WTC11 (cell line): ENCODE measurements around the gene NFKB1. TPM values are rescaled to one million over a fixed set of nuclear protein-coding genes. Genes with fewer than 3 reads are reported as not detected.
"Not testable (repeated sequence)": the region's sequence is repeated elsewhere in the genome, so short reads cannot be mapped to it uniquely, and the experiment has no call there.

Source experiments
- ATAC-seq: fragments of 200-7000 bp; cut with Tn5 transposase; 2 replicates; pipeline ENCODE4 v1.10.0; 2021; ENCODE audit warnings: mild to moderate bottlenecking, moderate library complexity
- CTCF ChIA-PET: fragments of 300-600 bp; sonication (Branson Sonifier 250); formaldehyde crosslinking; loops from one replicate; lab custom pipeline; 2021; ENCODE audit warnings: antibody characterized with exemption; lab: Charles Lee
- POLR2A ChIA-PET: fragments of 350-600 bp; sonication (Branson Sonifier 250); formaldehyde crosslinking; loops from one replicate; lab custom pipeline; 2021; ENCODE audit warnings: antibody characterized with exemption; lab: Charles Lee
- DNase-seq: peaks from one replicate; pipeline ENCODE4 v3.0.0; 2021; ENCODE audit warnings: low spot score
- H3K27ac Mint-ChIP-seq: 2 replicates; pipeline ENCODE4 v1.8.0; 2021; ENCODE audit warnings: mixed read lengths
- H3K27me3 Mint-ChIP-seq: 2 replicates; pipeline ENCODE4 v1.8.0; 2021; ENCODE audit warnings: low read depth, mild to moderate bottlenecking, moderate library complexity, mixed read lengths
- H3K36me3 Mint-ChIP-seq: 2 replicates; pipeline ENCODE4 v1.8.0; 2021; ENCODE audit warnings: mixed read lengths
- H3K4me1 Mint-ChIP-seq: 2 replicates; pipeline ENCODE4 v1.8.0; 2022; ENCODE audit warnings: mixed read lengths
- H3K4me3 Mint-ChIP-seq: 2 replicates; pipeline ENCODE4 v1.8.0; 2021; ENCODE audit warnings: mild to moderate bottlenecking, moderate library complexity, mixed read lengths
- H3K9me3 Mint-ChIP-seq: 2 replicates; pipeline ENCODE4 v1.8.0; 2021; ENCODE audit warnings: mixed read lengths
- CBFB ChIP-seq: sonication (generic); formaldehyde crosslinking; IDR thresholded peaks from 2 replicates; pipeline ENCODE4 v1.8.1; 2022; ENCODE audit warnings: mild to moderate bottlenecking, low read depth, missing genetic modification reagents
- CREB1 ChIP-seq: sonication (generic); formaldehyde crosslinking; IDR thresholded peaks from 2 replicates; pipeline ENCODE4 v1.8.0; 2023; ENCODE audit warnings: mild to moderate bottlenecking, missing genetic modification reagents
- CREM ChIP-seq: sonication (generic); formaldehyde crosslinking; IDR thresholded peaks from 2 replicates; pipeline ENCODE4 v1.8.1; 2022; ENCODE audit warnings: mild to moderate bottlenecking, missing genetic modification reagents, moderate library complexity
- ELF4 ChIP-seq: sonication (generic); formaldehyde crosslinking; IDR thresholded peaks from 2 replicates; pipeline ENCODE4 v1.8.1; 2022; ENCODE audit warnings: low read depth, mild to moderate bottlenecking, moderate library complexity, missing genetic modification reagents
- FOXJ3 ChIP-seq: sonication (generic); formaldehyde crosslinking; IDR thresholded peaks from 2 replicates; pipeline ENCODE4 v1.9.0; 2021; ENCODE audit warnings: missing genetic modification reagents, mild to moderate bottlenecking, borderline replicate concordance
- GABPB1 ChIP-seq: sonication (generic); formaldehyde crosslinking; IDR thresholded peaks from 2 replicates; pipeline ENCODE4 v1.8.1; 2023; ENCODE audit warnings: mild to moderate bottlenecking, missing genetic modification reagents
- HMGA2 ChIP-seq: fragments of 250-450 bp; sonication (Bioruptor Pico); IDR thresholded peaks from 2 replicates; pipeline ENCODE4 v1.4.0; 2021; ENCODE audit warnings: mild to moderate bottlenecking, moderate library complexity
- KAT7 ChIP-seq: sonication (generic); formaldehyde crosslinking; IDR thresholded peaks from 2 replicates; pipeline ENCODE4 v1.8.1; 2023; ENCODE audit warnings: missing genetic modification reagents, mild to moderate bottlenecking, borderline replicate concordance
- RELA ChIP-seq: sonication (generic); formaldehyde crosslinking; IDR thresholded peaks from 2 replicates; pipeline ENCODE4 v1.8.1; 2022; ENCODE audit warnings: missing genetic modification reagents, mild to moderate bottlenecking, borderline replicate concordance
- ZNF121 ChIP-seq: sonication (generic); formaldehyde crosslinking; IDR thresholded peaks from 2 replicates; pipeline ENCODE4 v1.8.0; 2023; ENCODE audit warnings: missing genetic modification reagents
- ZNF423 ChIP-seq: fragments of 250-450 bp; sonication (Bioruptor Pico); IDR thresholded peaks from 2 replicates; pipeline ENCODE4 v2.1.2; 2022; ENCODE audit warnings: mild to moderate bottlenecking, moderate library complexity
- total RNA-seq: library from RNA; stranded (reverse); gene quantifications from 3 replicates; pipeline ENCODE4 v1.2.3, GENCODE V29; 2021
- TF ChIP-seq, protein P1 (sequence below): fragments of 250-450 bp; sonication (Bioruptor Pico); conservative IDR thresholded peaks from 2 replicates; pipeline ENCODE4 v1.9.0; 2021; ENCODE audit warnings: mild to moderate bottlenecking
- TF ChIP-seq, protein P2 (sequence below): sonication (generic); formaldehyde crosslinking; IDR thresholded peaks from 2 replicates; pipeline ENCODE4 v1.8.1; 2022; ENCODE audit warnings: low read depth, missing genetic modification reagents, borderline replicate concordance
- TF ChIP-seq, protein P3 (sequence below): sonication (generic); formaldehyde crosslinking; IDR thresholded peaks from 2 replicates; pipeline ENCODE4 v1.8.1; 2023; ENCODE audit warnings: mild to moderate bottlenecking, moderate library complexity, missing genetic modification reagents
- TF ChIP-seq, protein P4 (sequence below): sonication (generic); formaldehyde crosslinking; IDR thresholded peaks from 2 replicates; pipeline ENCODE4 v1.8.1; 2023; ENCODE audit warnings: mild to moderate bottlenecking, missing genetic modification reagents, borderline replicate concordance
- TF ChIP-seq, protein P5 (sequence below): sonication (generic); formaldehyde crosslinking; IDR thresholded peaks from 2 replicates; pipeline ENCODE4 v1.8.1; 2022; ENCODE audit warnings: mild to moderate bottlenecking, moderate library complexity, missing genetic modification reagents
- TF ChIP-seq, protein P6 (sequence below): sonication (generic); formaldehyde crosslinking; IDR thresholded peaks from 2 replicates; pipeline ENCODE4 v1.8.0; 2022; ENCODE audit warnings: mild to moderate bottlenecking, missing genetic modification reagents
- TF ChIP-seq, protein P7 (sequence below): sonication (generic); formaldehyde crosslinking; IDR thresholded peaks from 2 replicates; pipeline ENCODE4 v1.8.0; 2023; ENCODE audit warnings: missing genetic modification reagents

The NFKB1 gene
- total RNA-seq, 1 experiment from 2014 or later: 5.6 TPM

DNA sequence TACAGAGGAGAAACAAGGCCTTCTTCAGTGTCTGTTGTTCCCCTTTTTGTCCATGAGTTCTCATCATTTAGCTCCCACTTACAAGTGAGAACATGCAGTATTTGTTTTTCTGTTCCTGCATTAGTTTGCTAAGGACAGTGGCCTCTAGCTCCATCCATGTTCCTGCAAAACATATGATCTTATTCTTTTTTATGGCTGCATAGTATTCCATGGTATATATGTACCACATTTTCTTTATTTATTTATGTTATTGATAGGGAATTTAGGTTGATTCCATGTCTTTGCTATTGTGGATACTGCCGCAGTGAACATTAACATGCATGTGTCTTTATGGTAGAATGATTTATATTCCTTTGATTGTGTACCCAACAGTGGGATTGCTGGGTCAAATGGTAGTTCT lies 69.1 kb downstream of the NFKB1 start:
- CTCF ChIA-PET, DNase-seq, ATAC-seq, H3K27me3 Mint-ChIP-seq, POLR2A ChIA-PET, H3K36me3 Mint-ChIP-seq, H3K4me1 Mint-ChIP-seq, H3K4me3 Mint-ChIP-seq, H3K27ac Mint-ChIP-seq, H3K9me3 Mint-ChIP-seq: not testable (repeated sequence)

DNA sequence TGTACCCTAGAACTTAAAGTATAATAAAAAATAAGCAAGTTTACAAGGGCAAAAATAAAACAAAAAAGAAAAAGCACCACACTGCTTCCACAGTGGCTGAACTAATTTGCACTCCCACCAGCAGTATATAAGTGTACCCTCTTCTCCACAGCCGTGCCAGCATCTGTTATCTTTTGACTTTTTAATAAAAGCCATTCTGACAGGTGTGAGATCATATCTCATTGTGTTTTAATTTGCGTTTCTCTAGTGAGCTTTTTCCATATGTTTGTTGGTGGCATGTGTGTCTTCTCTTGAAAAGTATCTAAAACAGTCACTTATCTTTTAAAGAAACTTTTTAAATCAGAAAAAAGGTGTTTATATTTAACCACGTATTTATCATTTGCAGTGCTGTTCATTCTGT lies 71.3 kb downstream of the NFKB1 start:
- no peak for ATAC-seq
- peaks cover 5% of the 10 kb centered on the region for H3K9me3 Mint-ChIP-seq
- CTCF ChIA-PET: no interaction called here

More for the DNA sequence above, 71.3 kb downstream of the NFKB1 start:
- Mint-ChIP-seq H3K4me1 (peaks cover 6% of the 10 kb centered on the region), H3K27ac (no peak overlapping the region), H3K27me3 (no peaks in the 10 kb centered on the region), H3K36me3 (peaks cover 5% of the 10 kb centered on the region; the same call in 1 of the 2 replicates), H3K4me3 (no peak overlapping the region)
- no peak for DNase-seq
- TF ChIP-seq, protein P1, sequence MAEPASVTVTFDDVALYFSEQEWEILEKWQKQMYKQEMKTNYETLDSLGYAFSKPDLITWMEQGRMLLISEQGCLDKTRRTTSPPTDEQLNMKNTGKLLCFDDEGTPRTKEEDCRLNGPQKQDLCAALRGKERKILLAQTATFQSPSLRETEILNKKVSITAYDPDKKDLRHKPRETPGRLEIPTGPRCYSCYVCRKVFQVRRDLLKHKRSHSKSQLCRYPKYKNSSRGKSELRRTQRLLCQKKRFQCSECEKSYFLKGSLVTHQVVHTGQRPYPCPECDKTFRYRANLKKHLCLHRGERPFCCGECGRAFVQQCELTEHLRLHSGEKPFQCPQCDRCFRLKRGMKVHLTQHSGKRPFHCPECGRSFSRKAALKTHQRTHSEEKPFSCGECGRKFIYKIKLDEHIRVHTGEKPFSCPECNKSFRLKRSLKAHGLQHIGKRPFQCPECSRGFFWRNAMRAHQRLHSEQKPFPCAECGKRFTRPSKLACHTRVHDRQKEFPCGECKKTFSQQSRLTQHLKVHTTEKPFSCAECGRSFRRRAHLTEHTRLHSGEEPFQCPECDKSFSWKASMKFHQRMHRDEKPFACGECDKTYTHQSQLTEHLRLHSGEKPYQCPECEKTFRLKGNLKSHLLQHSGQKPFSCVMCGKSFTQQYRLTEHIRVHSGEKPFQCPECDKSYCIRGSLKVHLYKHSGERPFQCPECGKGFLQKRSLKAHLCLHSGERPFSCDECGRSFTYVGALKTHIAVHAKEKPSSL (CRISPR knock-in tag): no peak
- no peak for TF ChIP-seq HMGA2
- no peak for TF ChIP-seq CBFB (CRISPR knock-in tag)
- TF ChIP-seq ELF4 (CRISPR knock-in tag): no peak
- TF ChIP-seq FOXJ3 (CRISPR knock-in tag): no peak
- TF ChIP-seq CREM (CRISPR knock-in tag): no peak
- TF ChIP-seq, protein P2, sequence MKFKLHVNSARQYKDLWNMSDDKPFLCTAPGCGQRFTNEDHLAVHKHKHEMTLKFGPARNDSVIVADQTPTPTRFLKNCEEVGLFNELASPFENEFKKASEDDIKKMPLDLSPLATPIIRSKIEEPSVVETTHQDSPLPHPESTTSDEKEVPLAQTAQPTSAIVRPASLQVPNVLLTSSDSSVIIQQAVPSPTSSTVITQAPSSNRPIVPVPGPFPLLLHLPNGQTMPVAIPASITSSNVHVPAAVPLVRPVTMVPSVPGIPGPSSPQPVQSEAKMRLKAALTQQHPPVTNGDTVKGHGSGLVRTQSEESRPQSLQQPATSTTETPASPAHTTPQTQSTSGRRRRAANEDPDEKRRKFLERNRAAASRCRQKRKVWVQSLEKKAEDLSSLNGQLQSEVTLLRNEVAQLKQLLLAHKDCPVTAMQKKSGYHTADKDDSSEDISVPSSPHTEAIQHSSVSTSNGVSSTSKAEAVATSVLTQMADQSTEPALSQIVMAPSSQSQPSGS (CRISPR knock-in tag): no peak
- TF ChIP-seq, protein P3, sequence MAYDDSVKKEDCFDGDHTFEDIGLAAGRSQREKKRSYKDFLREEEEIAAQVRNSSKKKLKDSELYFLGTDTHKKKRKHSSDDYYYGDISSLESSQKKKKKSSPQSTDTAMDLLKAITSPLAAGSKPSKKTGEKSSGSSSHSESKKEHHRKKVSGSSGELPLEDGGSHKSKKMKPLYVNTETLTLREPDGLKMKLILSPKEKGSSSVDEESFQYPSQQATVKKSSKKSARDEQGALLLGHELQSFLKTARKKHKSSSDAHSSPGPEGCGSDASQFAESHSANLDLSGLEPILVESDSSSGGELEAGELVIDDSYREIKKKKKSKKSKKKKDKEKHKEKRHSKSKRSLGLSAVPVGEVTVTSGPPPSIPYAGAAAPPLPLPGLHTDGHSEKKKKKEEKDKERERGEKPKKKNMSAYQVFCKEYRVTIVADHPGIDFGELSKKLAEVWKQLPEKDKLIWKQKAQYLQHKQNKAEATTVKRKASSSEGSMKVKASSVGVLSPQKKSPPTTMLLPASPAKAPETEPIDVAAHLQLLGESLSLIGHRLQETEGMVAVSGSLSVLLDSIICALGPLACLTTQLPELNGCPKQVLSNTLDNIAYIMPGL (CRISPR knock-in tag): no peak
- TF ChIP-seq ZNF121 (CRISPR knock-in tag): no peak
- TF ChIP-seq ZNF423 (CRISPR knock-in tag): no peak
- TF ChIP-seq KAT7 (CRISPR knock-in tag): no peak
- TF ChIP-seq CREB1 (CRISPR knock-in tag): no peak
- TF ChIP-seq GABPB1 (CRISPR knock-in tag): no peak
- TF ChIP-seq, protein P4, sequence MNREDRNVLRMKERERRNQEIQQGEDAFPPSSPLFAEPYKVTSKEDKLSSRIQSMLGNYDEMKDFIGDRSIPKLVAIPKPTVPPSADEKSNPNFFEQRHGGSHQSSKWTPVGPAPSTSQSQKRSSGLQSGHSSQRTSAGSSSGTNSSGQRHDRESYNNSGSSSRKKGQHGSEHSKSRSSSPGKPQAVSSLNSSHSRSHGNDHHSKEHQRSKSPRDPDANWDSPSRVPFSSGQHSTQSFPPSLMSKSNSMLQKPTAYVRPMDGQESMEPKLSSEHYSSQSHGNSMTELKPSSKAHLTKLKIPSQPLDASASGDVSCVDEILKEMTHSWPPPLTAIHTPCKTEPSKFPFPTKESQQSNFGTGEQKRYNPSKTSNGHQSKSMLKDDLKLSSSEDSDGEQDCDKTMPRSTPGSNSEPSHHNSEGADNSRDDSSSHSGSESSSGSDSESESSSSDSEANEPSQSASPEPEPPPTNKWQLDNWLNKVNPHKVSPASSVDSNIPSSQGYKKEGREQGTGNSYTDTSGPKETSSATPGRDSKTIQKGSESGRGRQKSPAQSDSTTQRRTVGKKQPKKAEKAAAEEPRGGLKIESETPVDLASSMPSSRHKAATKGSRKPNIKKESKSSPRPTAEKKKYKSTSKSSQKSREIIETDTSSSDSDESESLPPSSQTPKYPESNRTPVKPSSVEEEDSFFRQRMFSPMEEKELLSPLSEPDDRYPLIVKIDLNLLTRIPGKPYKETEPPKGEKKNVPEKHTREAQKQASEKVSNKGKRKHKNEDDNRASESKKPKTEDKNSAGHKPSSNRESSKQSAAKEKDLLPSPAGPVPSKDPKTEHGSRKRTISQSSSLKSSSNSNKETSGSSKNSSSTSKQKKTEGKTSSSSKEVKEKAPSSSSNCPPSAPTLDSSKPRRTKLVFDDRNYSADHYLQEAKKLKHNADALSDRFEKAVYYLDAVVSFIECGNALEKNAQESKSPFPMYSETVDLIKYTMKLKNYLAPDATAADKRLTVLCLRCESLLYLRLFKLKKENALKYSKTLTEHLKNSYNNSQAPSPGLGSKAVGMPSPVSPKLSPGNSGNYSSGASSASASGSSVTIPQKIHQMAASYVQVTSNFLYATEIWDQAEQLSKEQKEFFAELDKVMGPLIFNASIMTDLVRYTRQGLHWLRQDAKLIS: no peak
- TF ChIP-seq, protein P5, sequence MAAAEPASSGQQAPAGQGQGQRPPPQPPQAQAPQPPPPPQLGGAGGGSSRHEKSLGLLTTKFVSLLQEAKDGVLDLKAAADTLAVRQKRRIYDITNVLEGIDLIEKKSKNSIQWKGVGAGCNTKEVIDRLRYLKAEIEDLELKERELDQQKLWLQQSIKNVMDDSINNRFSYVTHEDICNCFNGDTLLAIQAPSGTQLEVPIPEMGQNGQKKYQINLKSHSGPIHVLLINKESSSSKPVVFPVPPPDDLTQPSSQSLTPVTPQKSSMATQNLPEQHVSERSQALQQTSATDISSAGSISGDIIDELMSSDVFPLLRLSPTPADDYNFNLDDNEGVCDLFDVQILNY (CRISPR knock-in tag): no peak
- TF ChIP-seq, protein P6, sequence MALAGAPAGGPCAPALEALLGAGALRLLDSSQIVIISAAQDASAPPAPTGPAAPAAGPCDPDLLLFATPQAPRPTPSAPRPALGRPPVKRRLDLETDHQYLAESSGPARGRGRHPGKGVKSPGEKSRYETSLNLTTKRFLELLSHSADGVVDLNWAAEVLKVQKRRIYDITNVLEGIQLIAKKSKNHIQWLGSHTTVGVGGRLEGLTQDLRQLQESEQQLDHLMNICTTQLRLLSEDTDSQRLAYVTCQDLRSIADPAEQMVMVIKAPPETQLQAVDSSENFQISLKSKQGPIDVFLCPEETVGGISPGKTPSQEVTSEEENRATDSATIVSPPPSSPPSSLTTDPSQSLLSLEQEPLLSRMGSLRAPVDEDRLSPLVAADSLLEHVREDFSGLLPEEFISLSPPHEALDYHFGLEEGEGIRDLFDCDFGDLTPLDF (CRISPR knock-in tag): no peak
- TF ChIP-seq, protein P7, sequence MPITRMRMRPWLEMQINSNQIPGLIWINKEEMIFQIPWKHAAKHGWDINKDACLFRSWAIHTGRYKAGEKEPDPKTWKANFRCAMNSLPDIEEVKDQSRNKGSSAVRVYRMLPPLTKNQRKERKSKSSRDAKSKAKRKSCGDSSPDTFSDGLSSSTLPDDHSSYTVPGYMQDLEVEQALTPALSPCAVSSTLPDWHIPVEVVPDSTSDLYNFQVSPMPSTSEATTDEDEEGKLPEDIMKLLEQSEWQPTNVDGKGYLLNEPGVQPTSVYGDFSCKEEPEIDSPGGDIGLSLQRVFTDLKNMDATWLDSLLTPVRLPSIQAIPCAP: no peak
- no peak for TF ChIP-seq RELA (CRISPR knock-in tag)
- POLR2A ChIA-PET: no interaction called here
